GM12872 (cell line): ENCODE data around the gene EWSR1.

Source experiments
- TF ChIP-seq, protein P1 (sequence below): IDR thresholded peaks from 3 replicates; pipeline ENCODE4 v1.5.1; 2011; ENCODE audit warnings: low read depth, mild to moderate bottlenecking, low read length, moderate library complexity; ENCODE audit not compliant: insufficient read depth

EWSR1 gene

DNA sequence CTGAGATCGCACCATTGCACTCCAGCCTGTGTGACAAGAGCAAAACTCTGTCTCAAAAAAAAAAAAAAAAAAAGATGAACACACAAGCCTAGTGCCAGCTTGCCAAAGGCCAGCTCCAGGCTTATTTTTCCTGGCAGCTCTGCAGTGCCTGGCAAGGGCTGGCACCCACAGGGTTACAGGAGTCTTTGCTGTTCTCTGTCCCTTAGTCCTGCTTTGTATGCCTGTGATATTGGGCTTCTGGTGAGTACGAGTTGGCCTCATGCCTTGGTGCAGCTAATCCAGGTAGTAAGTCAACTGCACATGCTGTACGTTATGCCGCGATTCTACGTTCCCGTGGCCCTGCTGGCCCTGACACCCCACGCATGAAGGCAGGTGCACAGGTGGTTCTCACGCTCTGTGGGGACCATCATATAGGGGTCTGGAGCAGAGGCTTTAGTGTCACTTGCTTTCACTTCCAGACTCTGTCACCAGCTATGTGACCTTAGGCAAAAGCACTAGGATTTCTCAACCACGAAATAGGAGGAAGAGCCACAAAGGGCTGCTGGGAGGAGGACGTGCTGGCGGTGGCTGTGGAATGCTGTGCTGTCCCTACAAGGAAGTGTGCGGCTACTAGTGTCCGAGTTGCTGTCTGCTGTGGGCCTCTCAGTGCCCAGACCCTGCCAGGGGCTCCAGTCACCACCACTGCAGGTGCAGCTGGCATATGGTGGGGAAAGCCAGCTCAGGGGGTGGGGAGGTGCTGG, 68.9 kb downstream of the EWSR1 start:
- TF ChIP-seq, protein P1, sequence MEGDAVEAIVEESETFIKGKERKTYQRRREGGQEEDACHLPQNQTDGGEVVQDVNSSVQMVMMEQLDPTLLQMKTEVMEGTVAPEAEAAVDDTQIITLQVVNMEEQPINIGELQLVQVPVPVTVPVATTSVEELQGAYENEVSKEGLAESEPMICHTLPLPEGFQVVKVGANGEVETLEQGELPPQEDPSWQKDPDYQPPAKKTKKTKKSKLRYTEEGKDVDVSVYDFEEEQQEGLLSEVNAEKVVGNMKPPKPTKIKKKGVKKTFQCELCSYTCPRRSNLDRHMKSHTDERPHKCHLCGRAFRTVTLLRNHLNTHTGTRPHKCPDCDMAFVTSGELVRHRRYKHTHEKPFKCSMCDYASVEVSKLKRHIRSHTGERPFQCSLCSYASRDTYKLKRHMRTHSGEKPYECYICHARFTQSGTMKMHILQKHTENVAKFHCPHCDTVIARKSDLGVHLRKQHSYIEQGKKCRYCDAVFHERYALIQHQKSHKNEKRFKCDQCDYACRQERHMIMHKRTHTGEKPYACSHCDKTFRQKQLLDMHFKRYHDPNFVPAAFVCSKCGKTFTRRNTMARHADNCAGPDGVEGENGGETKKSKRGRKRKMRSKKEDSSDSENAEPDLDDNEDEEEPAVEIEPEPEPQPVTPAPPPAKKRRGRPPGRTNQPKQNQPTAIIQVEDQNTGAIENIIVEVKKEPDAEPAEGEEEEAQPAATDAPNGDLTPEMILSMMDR, result no peak

DNA sequence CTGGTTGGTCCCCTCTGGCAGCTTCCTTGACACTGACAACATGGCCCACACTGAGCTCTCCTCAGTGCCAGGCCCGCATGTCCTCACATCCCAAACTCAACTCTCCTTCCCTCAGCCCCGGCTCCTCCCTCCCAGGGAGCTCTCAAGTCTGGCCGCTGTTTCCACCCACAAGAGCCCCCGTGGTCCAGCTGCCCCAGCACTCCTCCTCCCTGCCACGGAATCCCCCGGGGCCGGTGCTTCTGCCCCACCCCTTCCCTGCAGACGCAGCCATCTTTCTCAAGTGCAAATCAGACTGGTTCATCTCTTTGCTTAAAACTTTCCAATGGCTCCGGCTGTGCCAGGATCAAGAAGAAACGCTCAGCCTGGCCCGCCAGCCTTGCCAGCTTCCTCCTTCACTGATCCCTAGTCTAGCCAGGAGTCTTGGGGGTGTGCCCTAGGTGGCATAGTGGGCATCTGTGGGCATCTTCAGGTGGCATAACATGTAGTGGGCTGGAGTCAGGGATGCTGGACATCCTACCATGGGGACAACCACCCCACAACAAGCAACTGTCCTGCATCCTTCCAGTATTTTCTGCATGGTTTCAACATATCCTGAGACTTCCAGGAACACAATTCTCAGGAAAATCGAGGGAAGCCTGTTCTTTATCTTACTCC, 69.7 kb downstream of the EWSR1 start:
- TF ChIP-seq, protein P1, result no peak

DNA sequence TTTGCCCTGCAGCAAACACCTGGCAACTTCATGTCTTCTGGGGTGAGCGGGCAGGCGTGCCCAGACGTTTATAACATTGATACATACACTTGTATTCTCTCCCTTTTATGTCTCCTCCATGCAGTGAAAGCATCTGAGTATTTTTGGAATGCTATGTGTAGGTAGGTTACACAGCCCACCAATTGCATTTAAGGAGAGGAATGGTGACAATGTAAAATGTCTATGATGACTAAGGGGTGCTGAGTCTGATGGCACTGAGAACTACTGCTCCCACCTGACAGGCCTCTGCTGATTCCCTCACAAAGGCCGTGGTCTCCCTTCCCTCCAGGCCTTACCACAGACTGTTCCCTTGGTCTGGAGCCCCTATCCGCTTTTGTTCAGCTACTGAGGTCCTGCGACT, 70.3 kb downstream of the EWSR1 start:
- TF ChIP-seq, protein P1, result no peak

DNA sequence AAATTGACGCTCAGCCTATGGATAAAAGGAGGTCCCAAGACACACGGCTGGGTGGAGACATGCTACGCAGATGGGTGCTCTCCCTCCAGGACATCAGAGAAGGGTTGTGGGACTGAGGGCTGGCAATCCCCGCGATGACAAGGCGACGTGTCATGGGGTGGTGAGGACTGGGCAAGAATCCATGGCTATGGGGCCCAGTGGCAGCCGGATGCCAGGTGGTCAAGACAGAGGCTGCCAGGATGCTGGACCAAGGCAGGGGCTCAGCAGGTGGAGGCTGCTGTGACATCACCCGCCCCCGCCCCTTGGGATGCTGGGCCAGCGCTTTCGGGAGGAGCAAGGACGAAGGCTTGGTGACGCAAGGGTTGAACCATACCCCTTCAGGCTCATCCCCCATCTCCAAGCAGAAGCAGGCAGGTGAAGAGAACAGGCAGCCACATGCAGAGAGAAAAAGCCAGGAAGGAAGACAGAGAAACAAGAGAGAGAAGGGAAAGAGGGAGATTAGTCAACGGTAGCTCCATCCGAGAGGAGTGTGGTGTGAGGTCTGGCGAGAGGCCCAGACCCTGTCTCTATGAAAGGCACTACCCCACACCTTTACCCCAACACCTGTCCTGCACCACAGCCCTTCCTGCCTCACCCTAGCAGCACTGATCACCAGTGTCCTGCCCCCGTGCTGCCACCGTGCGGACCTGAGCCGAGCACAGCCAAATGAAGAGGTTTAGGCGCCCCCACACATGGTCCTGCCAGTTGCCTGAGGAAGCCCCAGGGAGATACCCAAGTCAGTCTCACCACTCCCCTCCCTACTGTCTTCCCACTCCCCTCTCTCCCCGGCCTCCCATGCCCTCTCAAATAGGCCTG, 71.5 kb downstream of the EWSR1 start:
- TF ChIP-seq, protein P1, result no peak

DNA sequence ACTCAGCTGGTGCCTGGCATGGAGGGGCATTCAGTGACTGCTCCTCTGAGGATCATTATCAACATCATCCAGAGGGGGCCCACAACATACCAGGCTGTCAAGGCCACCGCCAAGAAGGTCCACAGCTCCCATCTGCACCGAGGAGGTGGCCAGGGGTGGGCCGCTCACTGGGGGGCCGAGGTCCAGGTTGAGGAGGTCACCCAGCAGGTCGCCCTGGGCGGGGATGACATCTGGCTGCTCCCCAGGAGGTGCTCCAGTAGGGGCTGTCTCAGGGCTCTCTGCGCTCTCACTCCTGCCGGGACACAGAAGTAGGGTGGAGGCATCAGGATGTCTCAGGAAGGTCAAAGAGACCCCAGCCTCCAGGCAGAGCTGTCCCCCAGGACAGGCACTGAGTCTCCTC, 72.5 kb downstream of the EWSR1 start:
- TF ChIP-seq, protein P1, result no peak

DNA sequence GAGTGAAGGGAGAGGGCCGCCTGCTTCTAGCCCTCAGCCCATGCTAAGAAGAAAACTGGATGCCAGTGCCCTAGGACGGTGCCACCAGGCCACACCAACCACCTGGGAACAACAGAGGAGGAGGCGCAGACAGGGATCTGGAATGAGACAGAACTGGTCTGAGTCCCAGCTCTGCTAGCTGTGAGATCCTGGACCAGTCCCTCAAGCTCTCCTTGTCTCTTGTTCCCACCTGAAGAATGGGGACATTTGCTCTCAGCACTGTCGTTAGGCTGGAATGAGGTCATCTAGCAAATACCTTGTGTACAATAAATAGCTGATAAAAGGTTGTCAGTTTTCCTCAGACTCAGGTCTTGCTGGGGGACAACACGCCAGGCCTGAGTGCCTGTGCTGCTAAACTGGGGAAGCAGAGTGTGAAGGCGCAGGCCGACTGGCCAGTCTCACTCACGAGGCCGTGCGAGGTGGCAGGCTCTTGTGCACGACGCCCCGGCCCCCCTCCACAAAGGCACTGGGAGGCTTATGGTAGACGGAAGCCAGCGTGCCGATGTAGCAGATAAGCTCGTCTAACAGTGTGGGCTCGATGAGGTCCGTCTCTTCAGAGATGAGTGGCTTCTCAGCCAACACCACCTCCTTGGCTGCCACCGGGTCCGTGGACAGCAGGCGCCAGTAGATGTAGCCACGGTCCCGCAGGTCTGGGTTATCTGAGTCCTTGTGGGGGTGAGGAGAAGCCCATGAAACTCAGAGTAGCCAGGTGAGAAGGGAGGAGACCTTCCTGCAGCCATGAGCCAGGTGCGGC, 73.2 kb downstream of the EWSR1 start:
- TF ChIP-seq, protein P1, result no peak

DNA sequence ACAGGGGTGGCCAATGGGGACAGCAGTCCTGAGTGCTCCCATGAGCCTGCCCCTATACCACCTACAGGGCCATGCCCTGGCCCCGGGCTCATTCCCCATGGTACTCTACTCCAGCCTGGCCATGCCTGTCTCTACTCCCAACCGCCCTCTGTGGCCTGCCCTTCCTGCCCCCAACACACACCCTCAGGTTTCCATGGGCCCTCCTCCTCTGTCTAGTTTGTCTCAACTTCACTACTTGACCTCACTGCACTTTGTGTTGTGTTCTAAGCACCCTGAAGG, 73.7 kb downstream of the EWSR1 start:
- TF ChIP-seq, protein P1, result no peak
